H9 (cell line): ENCODE data around the gene PLG. TPM values are rescaled to one million over a fixed set of nuclear protein-coding genes. Genes with fewer than 3 reads are reported as not detected.

Experiments used
- DNase-seq: peaks from one replicate; pipeline ENCODE4 v3.0.0-alpha.2; 2017
- H2AFZ ChIP-seq: one replicate; pipeline ENCODE4 v1.6.1; 2013; ENCODE audit warnings: mild to moderate bottlenecking, low read length, control low read depth, moderate library complexity
- H2AK5ac ChIP-seq: 2 replicates; pipeline ENCODE4 v1.6.1; 2013; ENCODE audit warnings: low read length, control low read depth, mixed read lengths; ENCODE audit not compliant: insufficient read length
- H2BK120ac ChIP-seq: one replicate; pipeline ENCODE4 v1.6.1; 2013; ENCODE audit warnings: low read depth, mild to moderate bottlenecking, low read length, control low read depth, inconsistent platforms; ENCODE audit not compliant: poor library complexity, severe bottlenecking
- H2BK12ac ChIP-seq: 2 replicates; pipeline ENCODE4 v1.6.1; 2013; ENCODE audit warnings: low read length, control low read depth, mixed read lengths, low read depth; ENCODE audit not compliant: insufficient read length
- H2BK15ac ChIP-seq: 2 replicates; pipeline ENCODE4 v1.6.1; 2013; ENCODE audit warnings: low read depth, low read length, control low read depth
- H2BK20ac ChIP-seq: one replicate; pipeline ENCODE4 v1.6.1; 2013; ENCODE audit warnings: low read depth, mild to moderate bottlenecking, low read length, control low read depth, inconsistent platforms; ENCODE audit not compliant: poor library complexity, severe bottlenecking
- H2BK5ac ChIP-seq: 2 replicates; pipeline ENCODE4 v1.6.1; 2013; ENCODE audit warnings: low read length, control low read depth, mixed read lengths; ENCODE audit not compliant: insufficient read length
- H3K14ac ChIP-seq: 2 replicates; pipeline ENCODE4 v1.6.1; 2013; ENCODE audit warnings: low read length, control low read depth; ENCODE audit not compliant: insufficient read depth
- H3K18ac ChIP-seq: 2 replicates; pipeline ENCODE4 v1.6.1; 2013; ENCODE audit warnings: low read depth, mild to moderate bottlenecking, mixed read lengths, low read length, control low read depth; ENCODE audit not compliant: insufficient read length
- H3K23ac ChIP-seq: 2 replicates; pipeline ENCODE4 v1.6.1; 2013; ENCODE audit warnings: low read length, control low read depth, mixed read lengths, low read depth; ENCODE audit not compliant: insufficient read length
- H3K23me2 ChIP-seq: 2 replicates; pipeline ENCODE4 v1.6.1; 2013; ENCODE audit warnings: low read depth, mild to moderate bottlenecking, mixed read lengths, low read length, control low read depth; ENCODE audit not compliant: insufficient read length, poor library complexity, severe bottlenecking
- H3K27ac ChIP-seq: 2 replicates; pipeline ENCODE4 v1.5.1; 2013; ENCODE audit warnings: low read length, control low read depth, mixed read lengths, low read depth; ENCODE audit not compliant: insufficient read length
- H3K27me3 ChIP-seq: 2 replicates; pipeline ENCODE4 v1.6.1; 2013; ENCODE audit warnings: low read length, control low read depth, inconsistent platforms; ENCODE audit not compliant: insufficient read depth
- H3K4ac ChIP-seq: 2 replicates; pipeline ENCODE4 v1.6.1; 2013; ENCODE audit warnings: low read depth, mild to moderate bottlenecking, control low read depth, inconsistent platforms, low read length, moderate library complexity
- H3K4me1 ChIP-seq: 2 replicates; pipeline ENCODE4 v1.6.1; 2013; ENCODE audit warnings: low read length, control low read depth, inconsistent platforms; ENCODE audit not compliant: insufficient read depth
- H3K4me2 ChIP-seq: 2 replicates; pipeline ENCODE4 v1.6.1; 2013; ENCODE audit warnings: low read length, control low read depth, mixed read lengths; ENCODE audit not compliant: insufficient read length, insufficient read depth
- H3K56ac ChIP-seq: 2 replicates; pipeline ENCODE4 v1.6.1; 2013; ENCODE audit warnings: low read depth, mild to moderate bottlenecking, mixed read lengths, low read length, control low read depth; ENCODE audit not compliant: insufficient read length
- H3K79me1 ChIP-seq: 2 replicates; pipeline ENCODE4 v1.6.1; 2013; ENCODE audit warnings: low read depth, mild to moderate bottlenecking, moderate library complexity, low read length, control low read depth, inconsistent platforms; ENCODE audit not compliant: insufficient read depth, poor library complexity, severe bottlenecking
- H3K79me2 ChIP-seq: 2 replicates; pipeline ENCODE4 v1.6.1; 2013; ENCODE audit warnings: low read length, control low read depth, inconsistent platforms; ENCODE audit not compliant: insufficient read depth
- H3K9ac ChIP-seq: 2 replicates; pipeline ENCODE4 v1.6.1; 2013; ENCODE audit warnings: low read length, control low read depth, mixed read lengths; ENCODE audit not compliant: insufficient read length; ENCODE audit errors: extremely low read depth
- H3K9me3 ChIP-seq: one replicate; pipeline ENCODE4 v1.6.1; 2013; ENCODE audit warnings: low read depth, low read length, inconsistent platforms; ENCODE audit not compliant: control insufficient read depth
- H3T11ph ChIP-seq: one replicate; pipeline ENCODE4 v1.6.1; 2013; ENCODE audit warnings: mild to moderate bottlenecking, low read length, control low read depth, inconsistent platforms
- H4K20me1 ChIP-seq: one replicate; pipeline ENCODE4 v1.6.1; 2013; ENCODE audit not compliant: control insufficient read depth, insufficient read length, insufficient read depth
- H4K5ac ChIP-seq: 2 replicates; pipeline ENCODE4 v1.6.1; 2013; ENCODE audit warnings: low read depth, mild to moderate bottlenecking, mixed read lengths, low read length, control low read depth; ENCODE audit not compliant: insufficient read length
- H4K8ac ChIP-seq: replicated peaks from 2 replicates; pipeline ENCODE4 v1.6.1; 2013; ENCODE audit warnings: low read length, control low read depth, mixed read lengths, low read depth; ENCODE audit not compliant: insufficient read length
- H4K91ac ChIP-seq: 2 replicates; pipeline ENCODE4 v1.6.1; 2013; ENCODE audit warnings: low read depth, mild to moderate bottlenecking, moderate library complexity, mixed read lengths, low read length, control low read depth; ENCODE audit not compliant: insufficient read length
- H3K27ac Mint-ChIP-seq, 3 experiments: 2 replicates in 2 of 3; 3 replicates in 1 of 3; pipeline ENCODE4 v1.8.0; 2020 to 2021; ENCODE audit warnings: mixed read lengths in 3 of 3, mild to moderate bottlenecking in 1 of 3, moderate library complexity in 1 of 3
- H3K27me3 Mint-ChIP-seq: 2 replicates; pipeline ENCODE4 v1.8.0; 2021; ENCODE audit warnings: low read depth, mild to moderate bottlenecking, moderate library complexity, mixed read lengths
- H3K36me3 Mint-ChIP-seq, 3 experiments: 2 replicates in 2 of 3; 3 replicates in 1 of 3; pipeline ENCODE4 v1.8.0; 2020 to 2021; ENCODE audit warnings: low read depth in 3 of 3, mixed read lengths in 3 of 3; ENCODE audit not compliant: insufficient read depth in 1 of 3
- H3K4me1 Mint-ChIP-seq, 2 experiments: 2 replicates each; pipeline ENCODE4 v1.8.0; 2020; ENCODE audit warnings: mixed read lengths in 2 of 2
- H3K4me3 Mint-ChIP-seq, 2 experiments: 2 replicates in 1 of 2; 3 replicates in 1 of 2; pipeline ENCODE4 v1.8.0; 2020 to 2021; ENCODE audit warnings: mild to moderate bottlenecking in 2 of 2, mixed read lengths in 2 of 2, moderate library complexity in 1 of 2
- H3K9me3 Mint-ChIP-seq, 2 experiments: 2 replicates in 1 of 2; 3 replicates in 1 of 2; pipeline ENCODE4 v1.8.0; 2020; ENCODE audit warnings: mild to moderate bottlenecking in 2 of 2, mixed read lengths in 2 of 2, moderate library complexity in 1 of 2
- CTCF ChIP-seq: fragments of 200-600 bp; sonication (generic); conservative IDR thresholded peaks from 3 replicates; pipeline ENCODE4 v1.8.0; 2021; ENCODE audit warnings: antibody characterized with exemption, mild to moderate bottlenecking
- WGBS: extraction: QIAGEN DNeasy Blood & Tissue Kit; methylation state at CpG from one replicate; pipeline ENCODE4 v1.1.7; 2013; ENCODE audit warnings: missing lambda C conversion rate, low lambda C conversion rate, mixed read lengths; ENCODE audit not compliant: insufficient read length; ENCODE audit errors: extremely low coverage; 5-methylcytosine and 5-hydroxymethylcytosine counted together
- total RNA-seq: library from RNA; stranded (reverse); gene quantifications from 2 replicates; pipeline ENCODE4 v1.2.1, GENCODE V29; 2021

The PLG gene
- total RNA-seq, 1 experiment from 2014 or later = not detected

GRCh38 chr6:160730911-160731310, 28.9 kb downstream of the PLG start:
- Histone ChIP-seq H2BK120ac (no peak overlapping the region), H3K18ac (no peak overlapping the region), H3K79me2 (no peaks in the 10 kb centered on the region), H4K5ac (no peak overlapping the region), H3K9me3 (no peaks in the 10 kb centered on the region), H2AFZ (no peak overlapping the region), H3K79me1 (no peaks in the 10 kb centered on the region), H3T11ph (no peak overlapping the region), H3K27ac (no peak overlapping the region), H3K14ac (no peak overlapping the region), H3K27me3 (no peaks in the 10 kb centered on the region), H2AK5ac (no peak overlapping the region), H2BK15ac (no peak overlapping the region), H3K4me2 (no peak overlapping the region), H3K4ac (no peak overlapping the region), H3K9ac (no peak overlapping the region), H3K23me2 (no peaks in the 10 kb centered on the region), H2BK20ac (no peak overlapping the region), H3K23ac (no peak overlapping the region), H2BK5ac (no peak overlapping the region), H3K4me1 (no peaks in the 10 kb centered on the region), H4K20me1 (no peaks in the 10 kb centered on the region), H3K56ac (no peak overlapping the region), H2BK12ac (no peak overlapping the region), H4K8ac (no peak overlapping the region), H4K91ac (no peak overlapping the region)
- peak; percentile 59 for DNase-seq
- Mint-ChIP-seq H3K4me1 (no peaks in the 10 kb centered on the region), H3K27ac (no peak overlapping the region), H3K27me3 (peaks cover 7% of the 10 kb centered on the region), H3K36me3 (no peaks in the 10 kb centered on the region; a peak in 1 of 7 replicates), H3K9me3 (no peaks in the 10 kb centered on the region), H3K4me3 (no peak overlapping the region)
- TF ChIP-seq CTCF = peak; percentile 63
- WGBS = no CpG with 5 or more reads among the region's 6 CpGs
